GM12878 (cell line): ENCODE data around the gene C2CD4D. TPM values are rescaled to one million over a fixed set of nuclear protein-coding genes. Genes with fewer than 3 reads are reported as not detected.

Experiments used
- ATAC-seq: fragments of 200-7000 bp; cut with Tn5 transposase; 3 replicates; pipeline ENCODE4 v1.9.1; 2020; ENCODE audit warnings: mild to moderate bottlenecking, moderate library complexity
- BruUV-seq: library from RNA; stranded (reverse); fragments of 400-500 nt; replicated peaks from 2 replicates; lab custom pipeline; 2021; lab: Mats Ljungman, UMichigan
- CTCF ChIA-PET: fragments of 300-600 bp; sonication (Branson Sonifier 250); formaldehyde crosslinking; extraction: SDS; loops from one replicate; lab custom pipeline; 2021; ENCODE audit warnings: inconsistent platforms; lab: Yijun Ruan, JAX
- POLR2A ChIA-PET: fragments of 350-600 bp; formaldehyde crosslinking; extraction: SDS; loops from one replicate; lab custom pipeline; 2021; ENCODE audit warnings: inconsistent platforms; lab: Charles Lee
- RAD21 ChIA-PET: fragments of 300-600 bp; sonication (Branson Sonifier 250); formaldehyde crosslinking; loops from one replicate; lab custom pipeline; 2023; ENCODE audit warnings: antibody characterized with exemption; ENCODE audit not compliant: unreplicated experiment; lab: Charles Lee
- SMC1A ChIA-PET: fragments of 300-600 bp; sonication (Branson Sonifier 250); formaldehyde crosslinking; loops from one replicate; lab custom pipeline; 2023; ENCODE audit not compliant: unreplicated experiment, uncharacterized antibody; lab: Charles Lee
- DNase-seq: peaks from one replicate; pipeline ENCODE4 v3.0.0-alpha.2; 2011; ENCODE audit warnings: low read depth, low spot score
- FAIRE-seq: peaks from 3 replicates; lab custom pipeline; 2011; peaks lifted over from hg19 to GRCh38; lab: Jason Lieb, UNC
- H2AFZ ChIP-seq: 2 replicates; pipeline ENCODE4 v1.6.0; 2011; ENCODE audit warnings: low read depth, low read length, control low read depth; ENCODE audit not compliant: control insufficient read depth
- H3K27ac ChIP-seq: 2 replicates; pipeline ENCODE4 v1.5.1; 2011; ENCODE audit warnings: control low read depth; ENCODE audit not compliant: control insufficient read depth, insufficient read depth
- H3K27me3 ChIP-seq, 2 experiments: replicated peaks in 1 of 2; 2 replicates each; pipeline versions ENCODE4 v1.6.0 to v1.6.1; 2011; ENCODE audit warnings: low read length in 1 of 2; ENCODE audit not compliant: control insufficient read depth in 2 of 2, insufficient read depth in 2 of 2
- H3K36me3 ChIP-seq, 2 experiments: 2 replicates each; pipeline ENCODE4 v1.5.1; 2011; ENCODE audit warnings: low read length in 1 of 2; ENCODE audit not compliant: control insufficient read depth in 2 of 2, insufficient read depth in 2 of 2
- H3K4me1 ChIP-seq: 2 replicates; pipeline ENCODE4 v1.6.1; 2011; ENCODE audit warnings: mild to moderate bottlenecking, low read length, moderate library complexity, mixed read lengths; ENCODE audit not compliant: control insufficient read depth, insufficient read depth
- H3K4me2 ChIP-seq: 2 replicates; pipeline ENCODE4 v1.6.0; 2011; ENCODE audit warnings: control low read depth; ENCODE audit not compliant: control insufficient read depth, insufficient read depth
- H3K4me3 ChIP-seq: fragments of 200-600 bp; sonication (generic); 2 replicates; pipeline ENCODE4 v1.5.1; 2016
- H3K79me2 ChIP-seq: 2 replicates; pipeline ENCODE4 v1.6.0; 2011; ENCODE audit warnings: low read length; ENCODE audit not compliant: control insufficient read depth, insufficient read depth
- H3K9ac ChIP-seq: 2 replicates; pipeline ENCODE4 v1.8.0; 2011; ENCODE audit warnings: low read length, control low read depth, mixed read lengths; ENCODE audit not compliant: control insufficient read depth, insufficient read depth
- H3K9me3 ChIP-seq: replicated peaks from 3 replicates; pipeline ENCODE4 v1.5.1; 2011; ENCODE audit warnings: mild to moderate bottlenecking, low read length; ENCODE audit not compliant: control insufficient read depth, insufficient read depth
- H4K20me1 ChIP-seq: 2 replicates; pipeline ENCODE4 v1.6.0; 2011; ENCODE audit not compliant: control insufficient read depth, insufficient read depth
- CREM ChIP-seq: IDR thresholded peaks from 2 replicates; pipeline ENCODE4 v1.6.1; 2014; ENCODE audit warnings: antibody characterized with exemption, low read depth
- ESRRA ChIP-seq: IDR thresholded peaks from 2 replicates; pipeline ENCODE4 v1.6.1; 2012; ENCODE audit warnings: mild to moderate bottlenecking, low read length, improper control_type of control experiment
- GATAD2B ChIP-seq: fragments of 450-650 bp; conservative IDR thresholded peaks from 2 replicates; pipeline ENCODE4 v1.6.1; 2017; ENCODE audit warnings: low read depth, mild to moderate bottlenecking, moderate library complexity
- HDAC2 ChIP-seq: fragments of 200-600 bp; sonication (generic); IDR thresholded peaks from 2 replicates; pipeline ENCODE4 v1.6.1; 2017
- IRF4 ChIP-seq: IDR thresholded peaks from 2 replicates; pipeline ENCODE4 v1.6.1; 2011; ENCODE audit warnings: low read depth, low read length
- MTA2 ChIP-seq: fragments of 450-650 bp; IDR thresholded peaks from 2 replicates; pipeline ENCODE4 v1.6.1; 2016; ENCODE audit warnings: low read depth, mild to moderate bottlenecking, moderate library complexity
- NFIC ChIP-seq: IDR thresholded peaks from 2 replicates; pipeline ENCODE4 v1.6.1; 2012; ENCODE audit warnings: low read depth, mild to moderate bottlenecking, inconsistent platforms, low read length, moderate library complexity
- RAD21 ChIP-seq: IDR thresholded peaks from 2 replicates; pipeline ENCODE4 v1.6.1; 2011; ENCODE audit warnings: mild to moderate bottlenecking, low read depth, low read length, moderate library complexity; ENCODE audit not compliant: insufficient read depth
- SREBF1 ChIP-seq: IDR thresholded peaks from 2 replicates; pipeline ENCODE4 v1.6.1; 2012; ENCODE audit warnings: mild to moderate bottlenecking, low read length
- SUZ12 ChIP-seq: fragments of 200-600 bp; sonication (generic); IDR thresholded peaks from one replicate; pipeline ENCODE4 v1.6.1; 2018; ENCODE audit warnings: antibody characterized with exemption, mild to moderate bottlenecking; ENCODE audit not compliant: unreplicated experiment
- TCF7 ChIP-seq: IDR thresholded peaks from 2 replicates; pipeline ENCODE4 v1.6.1; 2014; ENCODE audit warnings: antibody characterized with exemption, borderline replicate concordance
- YY1 ChIP-seq: IDR thresholded peaks from 2 replicates; pipeline ENCODE4 v1.6.1; 2011; ENCODE audit warnings: low read depth, mild to moderate bottlenecking, low read length
- ZBED1 ChIP-seq: IDR thresholded peaks from 2 replicates; pipeline ENCODE4 v1.6.1; 2016; ENCODE audit warnings: borderline replicate concordance
- WGBS: methylation state at CpG from one replicate; pipeline ENCODE4 v1.1.6; 2016; ENCODE audit warnings: low lambda C conversion rate; ENCODE audit not compliant: insufficient replicate concordance, insufficient coverage; ENCODE audit errors: missing lambda C conversion rate; 5-methylcytosine and 5-hydroxymethylcytosine counted together
- in situ Hi-C: fragments of 300-500 bp; cut with MboI; formaldehyde crosslinking; loops from 9 replicates; pipeline ENCODE4 v1.14.3; 2018; ENCODE audit warnings: mixed read lengths
- intact Hi-C: fragments of 100-400 bp; cut with micrococcal nuclease; formaldehyde crosslinking; loops from one replicate; pipeline ENCODE4 v1.14.2; 2022; ENCODE audit not compliant: unreplicated experiment
- polyA plus RNA-seq, 11 experiments: library from polyadenylated mRNA; depleted of rRNA in 4 of 11; unstranded in 6 of 11; stranded (reverse) in 5 of 11; fragments of >200 nt; fragmentation: Nextera tagmentation in 4 of 11; fragmentation: Illumina TruSeq in 1 of 11; extraction: Ambion mirVana in 4 of 11; extraction: Trizol in 1 of 11; gene quantifications; 1 replicate in 1 of 11; 2 replicates in 10 of 11; pipeline versions ENCODE4 v1.2.1 to v1.2.3, GENCODE V29; 2011 to 2016; ENCODE audit warnings: inconsistent platforms in 2 of 11, missing spikeins in 2 of 11, low read depth in 1 of 11
- total RNA-seq, 4 experiments: library from RNA; depleted of rRNA in 3 of 4; stranded (reverse); fragments of >200 nt in 3 of 4; fragmentation: Illumina TruSeq in 1 of 4; extraction: Trizol in 1 of 4; gene quantifications; 2 replicates each; pipeline versions ENCODE4 v1.2.1 to v1.2.3, GENCODE V29; 2013 to 2021
- TF ChIP-seq, protein P1 (sequence below): fragments of 450-650 bp; IDR thresholded peaks from 2 replicates; pipeline ENCODE4 v1.6.1; 2017; ENCODE audit warnings: antibody characterized with exemption, mild to moderate bottlenecking, moderate library complexity
- TF ChIP-seq, protein P2 (sequence below): IDR thresholded peaks from 2 replicates; pipeline ENCODE4 v1.6.1; 2011; ENCODE audit warnings: mild to moderate bottlenecking, low read depth, low read length, moderate library complexity; ENCODE audit not compliant: insufficient replicate concordance
- TF ChIP-seq, protein P3 (sequence below), 3 experiments: IDR thresholded peaks in 2 of 3; conservative IDR thresholded peaks in 1 of 3; 2 replicates each; pipeline ENCODE4 v1.5.1; 2011; ENCODE audit warnings: low read depth in 3 of 3, low read length in 3 of 3, mild to moderate bottlenecking in 3 of 3, control low read depth in 2 of 3, moderate library complexity in 2 of 3, inconsistent platforms in 1 of 3, mixed read lengths in 1 of 3; ENCODE audit not compliant: control insufficient read depth in 2 of 3, insufficient read depth in 1 of 3; ENCODE audit errors: extremely low read depth in 1 of 3

Gene C2CD4D
- total and polyA plus RNA-seq, 10 of the 15 experiments (the other 5 are each of a cell fraction or from before 2014, with no cell fraction given), result 0.03 to 0.67 (median 0.13) TPM; not detected in 4

DNA sequence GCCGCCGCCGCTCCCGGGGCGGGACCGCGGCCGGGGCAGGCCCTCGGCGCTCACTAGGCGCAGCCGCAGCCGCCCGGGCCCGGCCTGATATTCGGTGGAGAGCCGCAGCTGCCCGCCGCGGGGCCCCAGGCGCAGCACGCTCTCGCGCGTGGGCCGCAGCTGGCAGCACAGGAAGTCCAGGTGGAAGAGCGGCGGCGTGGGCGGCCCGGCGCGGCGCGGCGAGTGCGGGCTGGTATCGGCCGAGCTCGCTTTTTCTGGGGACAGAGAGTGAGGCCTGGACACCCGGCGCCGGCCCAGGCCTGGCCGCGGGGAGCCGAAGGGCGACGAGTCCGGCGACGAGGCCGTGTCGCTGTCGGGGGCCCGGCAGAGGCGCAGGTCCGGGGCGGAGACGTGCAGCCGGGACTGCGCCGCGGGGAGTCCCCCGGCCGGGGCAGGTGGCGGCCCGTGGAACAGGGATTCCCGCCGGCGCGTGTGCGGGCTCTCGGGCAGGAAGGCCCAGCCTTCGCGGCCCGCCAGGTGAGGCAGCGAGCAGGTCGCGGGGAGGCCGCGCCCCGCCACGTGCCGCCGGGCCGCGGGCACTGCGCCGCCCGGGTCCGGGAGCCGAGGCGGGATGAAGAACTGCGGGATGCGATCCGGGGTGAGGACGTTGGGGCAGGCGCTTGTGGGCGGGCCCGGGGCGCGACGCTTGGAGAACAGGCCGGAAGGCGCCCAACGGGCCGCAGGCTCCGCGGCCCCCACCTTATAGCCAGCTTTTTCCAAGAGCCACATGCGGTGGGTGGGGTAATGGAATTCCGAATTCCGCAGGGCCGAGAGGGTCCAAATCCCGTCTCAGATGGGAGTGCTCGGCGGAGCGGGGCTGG lies 1.2 kb downstream of the C2CD4D start:
- ATAC-seq (peak; percentile 17), FAIRE-seq (no peak), DNase-seq (no peak)
- peaks cover 0 to 8% of the 10 kb centered on the region in 2 experiments for H3K27me3 ChIP-seq
- ChIA-PET CTCF (interaction anchor here (0.7 to 1.4 kb wide), 4 partner anchors 7 to 649 kb away, joined by 3 read pairs; partner anchors contain the start of gene VPS72), RAD21 (interaction anchor here (1.0 to 1.2 kb wide), 2 partner anchors 8 to 20 kb away, joined by 3 to 4 read pairs; no protein-coding TSS in a partner anchor), POLR2A (interaction anchor here (0.6 to 1.9 kb wide), 3 partner anchors 71 to 490 kb away, joined by 3 to 6 read pairs (median 6); partner anchors contain the start of genes RIIAD1 and THEM4), SMC1A (interaction anchor here (1.2 to 2.1 kb wide), 2 partner anchors 44 to 394 kb away, joined by 3 to 8 read pairs; no protein-coding TSS in a partner anchor)
- intact Hi-C loops, result loop anchor here (5.0 to 10.0 kb wide), 2 partner anchors 124 to 146 kb away; partner anchors contain the start of gene CELF3
- H3K4me1 ChIP-seq, result peaks cover 10% of the 10 kb centered on the region; the same call in 1 of the 2 replicates
- in situ Hi-C loops, result loop anchor here (5.0 to 10.0 kb wide), 3 partner anchors 246 to 544 kb away; no protein-coding TSS in a partner anchor
- no peaks in the 10 kb centered on the region for H3K79me2 ChIP-seq
- H3K9ac ChIP-seq, result peak overlapping the region; percentile 6; the same call in 1 of the 2 replicates
- no peaks in the 10 kb centered on the region for H3K9me3 ChIP-seq
- no peaks in the 10 kb centered on the region for H3K36me3 ChIP-seq
- BruUV-seq, result no TSS peak
- H3K27ac ChIP-seq, result no peak overlapping the region
- H2AFZ ChIP-seq, result peak overlapping the region; percentile 46
- 4% methylated on average over 88 of the region's 117 CpGs for WGBS
- H3K4me3 ChIP-seq, result peak overlapping the region; percentile 42
- peak overlapping the region; percentile 80 for H3K4me2 ChIP-seq
- peaks cover 5% of the 10 kb centered on the region; the same call in 1 of the 2 replicates for H4K20me1 ChIP-seq
- TF ChIP-seq SREBF1, result no peak
- TF ChIP-seq YY1, result no peak
- TF ChIP-seq, protein P1, sequence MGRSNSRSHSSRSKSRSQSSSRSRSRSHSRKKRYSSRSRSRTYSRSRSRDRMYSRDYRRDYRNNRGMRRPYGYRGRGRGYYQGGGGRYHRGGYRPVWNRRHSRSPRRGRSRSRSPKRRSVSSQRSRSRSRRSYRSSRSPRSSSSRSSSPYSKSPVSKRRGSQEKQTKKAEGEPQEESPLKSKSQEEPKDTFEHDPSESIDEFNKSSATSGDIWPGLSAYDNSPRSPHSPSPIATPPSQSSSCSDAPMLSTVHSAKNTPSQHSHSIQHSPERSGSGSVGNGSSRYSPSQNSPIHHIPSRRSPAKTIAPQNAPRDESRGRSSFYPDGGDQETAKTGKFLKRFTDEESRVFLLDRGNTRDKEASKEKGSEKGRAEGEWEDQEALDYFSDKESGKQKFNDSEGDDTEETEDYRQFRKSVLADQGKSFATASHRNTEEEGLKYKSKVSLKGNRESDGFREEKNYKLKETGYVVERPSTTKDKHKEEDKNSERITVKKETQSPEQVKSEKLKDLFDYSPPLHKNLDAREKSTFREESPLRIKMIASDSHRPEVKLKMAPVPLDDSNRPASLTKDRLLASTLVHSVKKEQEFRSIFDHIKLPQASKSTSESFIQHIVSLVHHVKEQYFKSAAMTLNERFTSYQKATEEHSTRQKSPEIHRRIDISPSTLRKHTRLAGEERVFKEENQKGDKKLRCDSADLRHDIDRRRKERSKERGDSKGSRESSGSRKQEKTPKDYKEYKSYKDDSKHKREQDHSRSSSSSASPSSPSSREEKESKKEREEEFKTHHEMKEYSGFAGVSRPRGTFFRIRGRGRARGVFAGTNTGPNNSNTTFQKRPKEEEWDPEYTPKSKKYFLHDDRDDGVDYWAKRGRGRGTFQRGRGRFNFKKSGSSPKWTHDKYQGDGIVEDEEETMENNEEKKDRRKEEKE, result 0 out of 2 replicates have a peak, but pooled peaks have one; percentile 27
- TF ChIP-seq, protein P2, sequence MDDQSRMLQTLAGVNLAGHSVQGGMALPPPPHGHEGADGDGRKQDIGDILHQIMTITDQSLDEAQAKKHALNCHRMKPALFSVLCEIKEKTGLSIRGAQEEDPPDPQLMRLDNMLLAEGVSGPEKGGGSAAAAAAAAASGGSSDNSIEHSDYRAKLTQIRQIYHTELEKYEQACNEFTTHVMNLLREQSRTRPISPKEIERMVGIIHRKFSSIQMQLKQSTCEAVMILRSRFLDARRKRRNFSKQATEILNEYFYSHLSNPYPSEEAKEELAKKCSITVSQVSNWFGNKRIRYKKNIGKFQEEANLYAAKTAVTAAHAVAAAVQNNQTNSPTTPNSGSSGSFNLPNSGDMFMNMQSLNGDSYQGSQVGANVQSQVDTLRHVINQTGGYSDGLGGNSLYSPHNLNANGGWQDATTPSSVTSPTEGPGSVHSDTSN, result no peak
- TF ChIP-seq SUZ12, result peak; percentile 76
- no peak for TF ChIP-seq ZBED1
- TF ChIP-seq, protein P3, sequence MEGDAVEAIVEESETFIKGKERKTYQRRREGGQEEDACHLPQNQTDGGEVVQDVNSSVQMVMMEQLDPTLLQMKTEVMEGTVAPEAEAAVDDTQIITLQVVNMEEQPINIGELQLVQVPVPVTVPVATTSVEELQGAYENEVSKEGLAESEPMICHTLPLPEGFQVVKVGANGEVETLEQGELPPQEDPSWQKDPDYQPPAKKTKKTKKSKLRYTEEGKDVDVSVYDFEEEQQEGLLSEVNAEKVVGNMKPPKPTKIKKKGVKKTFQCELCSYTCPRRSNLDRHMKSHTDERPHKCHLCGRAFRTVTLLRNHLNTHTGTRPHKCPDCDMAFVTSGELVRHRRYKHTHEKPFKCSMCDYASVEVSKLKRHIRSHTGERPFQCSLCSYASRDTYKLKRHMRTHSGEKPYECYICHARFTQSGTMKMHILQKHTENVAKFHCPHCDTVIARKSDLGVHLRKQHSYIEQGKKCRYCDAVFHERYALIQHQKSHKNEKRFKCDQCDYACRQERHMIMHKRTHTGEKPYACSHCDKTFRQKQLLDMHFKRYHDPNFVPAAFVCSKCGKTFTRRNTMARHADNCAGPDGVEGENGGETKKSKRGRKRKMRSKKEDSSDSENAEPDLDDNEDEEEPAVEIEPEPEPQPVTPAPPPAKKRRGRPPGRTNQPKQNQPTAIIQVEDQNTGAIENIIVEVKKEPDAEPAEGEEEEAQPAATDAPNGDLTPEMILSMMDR (IDR thresholded peaks at IDR 0.05 in 2 of 3, conservative IDR thresholded peaks at IDR 0.05 in 1 of 3; ENCODE audit: control insufficient read depth in 2 of 3, extremely low read depth in 1 of 3, insufficient read depth in 1 of 3, low read depth in 3 of 3, low read length in 3 of 3), result no peak
- peak; percentile 97 for TF ChIP-seq GATAD2B
- TF ChIP-seq ESRRA, result no peak
- no peak for TF ChIP-seq IRF4
- no peak for TF ChIP-seq TCF7
- no peak for TF ChIP-seq RAD21
- no peak for TF ChIP-seq CREM
- no peak for TF ChIP-seq HDAC2
- TF ChIP-seq MTA2, result no peak
- TF ChIP-seq NFIC, result no peak
